HG02970 (cell line): Measurements from ENCODE around the gene CEP350.

Experiments used
- ATAC-seq: cut with Tn5 transposase; IDR thresholded peaks from one replicate; pipeline ENCODE4 v1.9.1; 2021; ENCODE audit warnings: mild to moderate bottlenecking, moderate library complexity, moderate number of reproducible peaks; ENCODE audit not compliant: unreplicated experiment, low FRiP score

The CEP350 gene

GRCh38 chr1:180046674-180047073 lies 92.1 kb downstream of the CEP350 start:
- no peak for ATAC-seq

DNA sequence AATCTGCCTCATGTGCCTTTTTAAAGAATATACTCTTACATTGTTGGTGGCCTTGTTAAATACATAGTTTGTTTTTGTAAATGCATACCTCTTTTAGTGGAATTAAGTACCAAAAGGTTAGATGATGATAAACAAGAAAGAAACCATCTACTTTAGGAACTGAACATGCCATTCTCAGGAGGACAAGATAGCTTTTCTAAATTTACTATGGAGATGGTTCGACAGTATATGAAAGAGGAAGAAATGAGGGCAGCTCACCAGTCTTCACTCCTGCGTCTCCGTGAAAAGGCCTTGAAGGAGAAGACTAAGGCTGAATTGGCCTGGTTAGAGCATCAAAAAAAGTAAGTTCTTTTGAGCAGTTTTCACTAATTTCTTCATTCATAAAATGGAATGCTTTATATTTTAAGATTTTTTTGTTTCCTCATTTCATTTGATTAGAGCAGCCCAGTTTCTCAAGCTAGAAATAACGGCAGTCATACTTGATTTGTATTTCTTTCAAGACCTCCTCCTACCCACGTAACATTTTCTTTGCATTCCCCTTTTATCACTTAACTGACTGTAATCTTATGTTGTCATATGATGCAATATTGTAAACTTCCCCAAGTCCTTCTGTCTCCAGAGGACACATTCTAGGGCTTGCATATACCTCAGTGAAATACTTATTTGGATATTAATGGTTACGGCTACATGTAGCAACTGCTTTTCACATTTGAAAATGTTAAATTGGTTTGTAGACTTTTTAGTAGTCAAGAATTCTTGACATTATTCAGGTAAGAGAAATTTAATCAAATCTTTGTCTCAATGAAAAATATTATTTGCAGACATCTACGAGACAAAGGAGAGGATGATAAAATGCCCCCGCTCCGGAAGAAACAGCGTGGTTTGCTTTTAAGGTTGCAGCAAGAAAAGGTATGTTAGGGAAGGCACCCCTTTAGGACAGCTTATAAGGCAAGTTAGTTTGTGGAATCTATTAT lies 99.3 kb downstream of the CEP350 start:
- ATAC-seq: no peak

- no peak for ATAC-seq
These were observed 103.3 kb downstream of the CEP350 start for GRCh38 chr1:180057883-180058396.

DNA sequence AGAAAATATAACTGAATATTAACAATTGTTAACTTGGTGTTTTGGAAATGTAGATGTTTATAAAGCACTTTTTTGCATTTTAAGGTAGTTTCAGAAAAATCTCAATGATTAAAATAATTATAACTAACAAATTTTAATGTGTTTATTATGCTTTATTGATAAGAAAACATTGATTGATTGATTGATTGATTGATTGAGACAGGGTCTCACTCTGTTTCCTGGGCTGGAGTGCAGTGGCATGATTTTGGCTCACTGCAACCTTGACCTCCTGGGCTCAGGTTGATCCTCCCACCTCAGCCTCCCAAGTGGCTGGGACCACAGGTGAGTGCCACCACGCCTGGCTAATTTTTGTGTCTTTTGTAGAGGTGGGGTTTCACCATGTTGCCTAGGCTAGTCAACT lies 106.4 kb downstream of the CEP350 start:
- ATAC-seq: no peak

- ATAC-seq: no peak
These were observed 107.9 kb downstream of the CEP350 start for GRCh38 chr1:180062452-180062971.

GRCh38 chr1:180065408-180065807 lies 110.8 kb downstream of the CEP350 start:
- ATAC-seq: no peak

DNA sequence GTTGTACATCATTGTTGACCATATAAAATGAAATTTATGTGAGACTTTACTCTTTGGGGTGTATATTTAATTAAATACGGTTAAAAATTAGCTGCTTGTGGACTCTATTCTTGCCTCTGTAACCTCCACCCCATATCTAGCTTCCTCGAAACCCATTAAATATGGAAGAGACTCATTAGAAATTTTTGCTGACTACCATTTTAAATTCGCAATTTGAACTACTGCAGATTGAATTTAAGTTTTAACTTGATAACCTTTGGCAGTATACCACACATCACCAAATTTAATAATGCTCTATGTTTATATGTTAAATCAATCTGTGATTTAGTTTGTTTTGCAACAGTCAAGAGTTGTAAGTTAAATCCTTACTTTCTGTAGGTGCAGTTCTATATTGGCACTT lies 111.5 kb downstream of the CEP350 start:
- ATAC-seq: no peak

DNA sequence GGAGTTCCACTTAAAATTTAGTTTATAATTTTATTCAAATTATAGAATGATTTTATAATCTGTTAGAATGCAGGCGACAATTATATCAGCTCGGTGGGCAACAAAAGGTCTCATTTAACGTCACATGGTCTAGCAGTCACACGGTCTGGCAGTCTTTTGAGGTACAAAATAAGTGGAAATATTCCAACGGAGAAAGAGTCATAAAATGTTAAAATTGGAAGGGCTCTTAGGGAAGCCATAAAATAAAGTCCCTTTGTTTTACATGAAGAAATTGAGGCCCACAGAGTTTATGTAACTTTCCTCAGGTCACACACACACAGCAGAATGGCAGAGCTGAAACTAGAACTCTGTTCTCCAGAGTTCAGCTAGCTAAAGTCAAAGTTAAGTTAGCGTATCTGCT lies 115.7 kb downstream of the CEP350 start:
- ATAC-seq: no peak

GRCh38 chr1:180071759-180072158 lies 117.1 kb downstream of the CEP350 start:
- ATAC-seq: no peak

GRCh38 chr1:180080439-180080838 lies 125.8 kb downstream of the CEP350 start:
- ATAC-seq: no peak

GRCh38 chr1:180081474-180081873 lies 126.9 kb downstream of the CEP350 start:
- ATAC-seq: no peak

GRCh38 chr1:180083164-180083563 lies 128.6 kb downstream of the CEP350 start:
- no peak for ATAC-seq

- no peak for ATAC-seq
These were observed 130.3 kb downstream of the CEP350 start for GRCh38 chr1:180084867-180085266.

DNA sequence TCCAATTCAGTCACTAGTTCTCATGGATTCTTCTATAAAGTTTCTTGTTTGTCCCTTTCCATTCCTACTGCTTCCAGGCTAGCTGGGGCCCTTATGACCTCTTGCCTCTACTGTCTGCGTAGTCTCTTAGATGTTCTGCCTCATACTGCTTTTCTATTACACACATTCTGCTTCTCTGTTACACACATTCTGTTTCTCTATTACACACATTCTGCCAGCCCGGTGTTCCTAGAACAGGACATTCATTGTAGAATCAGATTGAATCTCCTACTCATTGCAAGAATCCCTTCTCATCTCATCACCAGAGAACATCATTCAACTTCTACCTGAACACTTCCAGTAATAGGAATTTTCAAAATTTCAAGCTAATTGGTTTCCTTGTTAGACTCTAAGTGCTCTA lies 130.7 kb downstream of the CEP350 start:
- ATAC-seq: no peak

DNA sequence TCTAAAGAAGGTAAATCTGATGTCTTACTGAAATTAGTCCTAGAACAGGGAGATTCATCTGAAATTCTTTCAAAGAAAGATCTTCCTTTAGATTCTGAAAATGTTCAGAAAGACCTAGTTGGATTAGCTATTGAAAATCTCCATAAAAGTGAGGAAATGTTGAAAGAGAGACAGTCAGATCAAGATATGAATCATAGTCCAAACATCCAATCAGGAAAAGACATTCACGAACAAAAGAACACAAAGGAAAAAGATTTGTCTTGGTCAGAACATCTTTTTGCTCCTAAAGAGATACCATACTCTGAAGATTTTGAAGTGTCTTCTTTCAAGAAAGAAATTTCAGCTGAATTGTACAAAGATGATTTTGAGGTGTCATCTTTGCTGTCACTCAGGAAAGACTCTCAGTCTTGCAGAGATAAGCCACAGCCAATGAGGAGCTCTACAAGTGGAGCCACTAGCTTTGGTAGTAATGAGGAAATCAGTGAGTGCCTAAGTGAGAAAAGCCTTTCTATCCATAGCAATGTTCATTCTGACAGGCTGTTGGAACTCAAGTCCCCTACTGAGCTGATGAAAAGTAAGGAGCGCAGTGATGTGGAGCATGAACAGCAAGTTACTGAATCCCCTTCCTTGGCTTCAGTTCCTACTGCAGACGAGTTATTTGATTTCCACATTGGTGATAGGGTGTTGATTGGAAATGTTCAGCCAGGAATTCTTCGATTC lies 138.5 kb downstream of the CEP350 start:
- ATAC-seq: no peak

- no peak for ATAC-seq
These were observed 140.2 kb downstream of the CEP350 start for GRCh38 chr1:180094705-180095295.

GRCh38 chr1:180096584-180097325 lies 142.1 kb downstream of the CEP350 start:
- ATAC-seq: no peak

GRCh38 chr1:180097326-180097605 lies 142.7 kb downstream of the CEP350 start:
- no peak for ATAC-seq

DNA sequence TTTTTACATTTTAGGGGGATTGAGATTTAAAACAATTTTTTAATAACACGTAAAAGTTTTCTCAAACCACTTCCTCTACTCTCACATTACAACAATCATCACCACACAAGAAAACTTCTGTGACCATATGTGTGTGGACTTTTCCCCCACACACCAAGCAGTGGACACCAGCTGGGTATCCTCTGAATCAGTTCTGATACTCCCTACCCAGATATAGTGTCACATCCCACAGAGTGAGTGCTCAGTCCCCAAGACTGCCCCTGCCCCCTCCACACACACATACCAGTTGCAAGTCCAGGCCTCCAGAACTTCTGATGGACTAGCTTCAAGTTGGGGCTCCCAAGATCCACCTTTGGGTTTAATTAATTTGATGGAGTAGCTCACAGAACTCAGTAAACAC lies 146.8 kb downstream of the CEP350 start:
- no peak for ATAC-seq

DNA sequence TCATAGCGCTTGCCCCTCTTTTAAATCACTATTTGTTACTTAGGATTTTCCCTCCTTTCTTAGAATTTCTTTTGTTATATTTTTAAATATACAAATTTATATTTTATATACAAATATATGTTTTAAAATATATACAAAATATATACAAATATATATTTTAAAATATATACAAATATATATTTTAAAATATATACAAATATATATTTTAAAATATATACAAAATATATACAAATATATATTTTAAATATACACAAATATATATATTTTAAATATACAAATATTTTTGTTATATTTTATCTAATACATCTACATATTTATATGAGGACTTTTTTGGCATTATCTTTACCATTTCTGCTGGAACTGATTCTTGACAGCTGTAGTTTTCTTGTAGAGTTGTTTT lies 149.2 kb downstream of the CEP350 start:
- ATAC-seq: no peak
